H1 (cell line): ENCODE data around the gene ARHGAP4. TPM values are rescaled to one million over a fixed set of nuclear protein-coding genes. Genes with fewer than 3 reads are reported as not detected.

ENCODE experiments used
- CTCF ChIA-PET: fragments of 300-600 bp; sonication (Branson Sonifier 250); formaldehyde crosslinking; loops from one replicate; lab custom pipeline; 2021; ENCODE audit not compliant: partially characterized antibody; lab: Charles Lee
- POLR2A ChIA-PET: fragments of 300-600 bp; sonication (Branson Sonifier 250); formaldehyde crosslinking; loops from one replicate; lab custom pipeline; 2021; ENCODE audit warnings: inconsistent platforms; ENCODE audit not compliant: partially characterized antibody; lab: Charles Lee
- DNase-seq, 2 experiments: peaks; one replicate each; pipeline versions ENCODE4 v3.0.0 to v3.0.0-alpha.2; 2010 to 2022; ENCODE audit warnings: low spot score in 2 of 2, low read depth in 1 of 2, mixed read lengths in 1 of 2
- FAIRE-seq: peaks from 2 replicates; lab custom pipeline; 2011; peaks lifted over from hg19 to GRCh38; lab: Jason Lieb, UNC
- H2AFZ ChIP-seq: 2 replicates; pipeline ENCODE4 v1.8.1; 2012; ENCODE audit warnings: low read length, inconsistent platforms
- H2AK5ac ChIP-seq: 2 replicates; pipeline ENCODE4 v1.6.1; 2013; ENCODE audit warnings: low read depth, low read length
- H2BK120ac ChIP-seq: replicated peaks from 2 replicates; pipeline ENCODE3; 2013; ENCODE audit warnings: low read depth, low read length, inconsistent platforms
- H2BK12ac ChIP-seq: 2 replicates; pipeline ENCODE4 v1.6.1; 2013; ENCODE audit warnings: low read depth, low read length
- H2BK15ac ChIP-seq: 2 replicates; pipeline ENCODE4 v1.6.1; 2013; ENCODE audit warnings: low read length
- H2BK20ac ChIP-seq: 2 replicates; pipeline ENCODE4 v1.6.1; 2013; ENCODE audit warnings: low read length
- H2BK5ac ChIP-seq: 2 replicates; pipeline ENCODE4 v1.6.1; 2013; ENCODE audit warnings: low read depth, low read length
- H3K14ac ChIP-seq: 2 replicates; pipeline ENCODE4 v1.6.1; 2013; ENCODE audit warnings: inconsistent platforms; ENCODE audit not compliant: insufficient read length
- H3K18ac ChIP-seq: 2 replicates; pipeline ENCODE4 v1.6.1; 2013; ENCODE audit warnings: low read length; ENCODE audit errors: extremely low read depth
- H3K23ac ChIP-seq: 2 replicates; pipeline ENCODE4 v1.6.1; 2013; ENCODE audit warnings: inconsistent platforms; ENCODE audit not compliant: insufficient read length
- H3K23me2 ChIP-seq: 2 replicates; pipeline ENCODE4 v1.6.1; 2013; ENCODE audit warnings: low read depth, low read length
- H3K27ac ChIP-seq: 2 replicates; pipeline ENCODE4 v1.6.1; 2011; ENCODE audit warnings: low read depth, low read length, inconsistent platforms
- H3K27me3 ChIP-seq, 4 experiments: replicated peaks in 1 of 4; 1 replicate in 1 of 4; 2 replicates in 3 of 4; pipeline versions ENCODE4 v1.6.1 to v1.8.1; 2011 to 2013; ENCODE audit warnings: low read length in 3 of 4, mild to moderate bottlenecking in 3 of 4, inconsistent platforms in 2 of 4, mixed read lengths in 2 of 4, moderate library complexity in 1 of 4; ENCODE audit not compliant: control insufficient read depth in 3 of 4, insufficient read depth in 3 of 4; ENCODE audit errors: extremely low read depth in 1 of 4
- H3K36me3 ChIP-seq, 4 experiments: 2 replicates each; pipeline versions ENCODE4 v1.6.1 to v1.8.1; 2011 to 2013; ENCODE audit warnings: mild to moderate bottlenecking in 4 of 4, low read length in 3 of 4, moderate library complexity in 2 of 4, control low read depth in 1 of 4, inconsistent platforms in 1 of 4; ENCODE audit not compliant: insufficient read depth in 4 of 4, control insufficient read depth in 2 of 4
- H3K4ac ChIP-seq: replicated peaks from 2 replicates; pipeline ENCODE3; 2013; ENCODE audit warnings: low read length, low read depth, mixed read lengths, inconsistent platforms; ENCODE audit not compliant: insufficient read length
- H3K4me1 ChIP-seq, 4 experiments: replicated peaks in 1 of 4; 1 replicate in 1 of 4; 2 replicates in 3 of 4; pipeline versions ENCODE4 v1.6.1 to v1.8.1; 2011 to 2013; ENCODE audit warnings: low read length in 3 of 4, inconsistent platforms in 2 of 4, mixed read lengths in 1 of 4; ENCODE audit not compliant: insufficient read depth in 4 of 4, control insufficient read depth in 3 of 4
- H3K4me2 ChIP-seq, 2 experiments: 2 replicates each; pipeline versions ENCODE4 v1.6.1 to v1.8.1; 2011 to 2013; ENCODE audit warnings: low read depth in 2 of 2, low read length in 2 of 2, control low read depth in 1 of 2, inconsistent platforms in 1 of 2, mild to moderate bottlenecking in 1 of 2; ENCODE audit not compliant: insufficient read depth in 1 of 2
- H3K4me3 ChIP-seq, 4 experiments: fragments of 200-600, 300-600 bp in 1 of 4; sonication (generic), shearing (Covaris generic), sonication (Bioruptor Twin) in 1 of 4; 2 replicates each; pipeline versions ENCODE4 v1.5.1 to v1.8.1; 2011 to 2016; ENCODE audit warnings: low read length in 4 of 4, low read depth in 3 of 4, control low read depth in 2 of 4, inconsistent platforms in 2 of 4, mild to moderate bottlenecking in 2 of 4, mixed read lengths in 1 of 4, moderate library complexity in 1 of 4; ENCODE audit not compliant: insufficient read depth in 2 of 4; ENCODE audit errors: extremely low read depth in 1 of 4
- H3K56ac ChIP-seq: replicated peaks from 2 replicates; pipeline ENCODE3; 2013; ENCODE audit warnings: low read depth, mild to moderate bottlenecking, mixed read lengths, low read length, inconsistent platforms; ENCODE audit not compliant: insufficient read length
- H3K79me1 ChIP-seq: 2 replicates; pipeline ENCODE4 v1.6.1; 2013; ENCODE audit warnings: low read depth, low read length, control low read depth
- H3K79me2 ChIP-seq, 2 experiments: 2 replicates each; pipeline versions ENCODE4 v1.6.1 to v1.8.1; 2012 to 2013; ENCODE audit warnings: low read length in 2 of 2, mild to moderate bottlenecking in 2 of 2, inconsistent platforms in 1 of 2; ENCODE audit not compliant: insufficient read depth in 2 of 2, control insufficient read depth in 1 of 2
- H3K9ac ChIP-seq, 4 experiments: replicated peaks in 1 of 4; 1 replicate in 1 of 4; 2 replicates in 3 of 4; pipeline versions ENCODE4 v1.6.1 to v1.8.1; 2011 to 2013; ENCODE audit warnings: low read depth in 3 of 4, low read length in 3 of 4, control low read depth in 2 of 4, mild to moderate bottlenecking in 2 of 4, moderate library complexity in 2 of 4, inconsistent platforms in 1 of 4; ENCODE audit errors: extremely low read depth in 1 of 4
- H3K9me3 ChIP-seq, 2 experiments: 2 replicates each; pipeline versions ENCODE4 v1.6.1 to v1.8.1; 2012 to 2013; ENCODE audit warnings: mild to moderate bottlenecking in 2 of 2, moderate library complexity in 2 of 2, control low read depth in 1 of 2, inconsistent platforms in 1 of 2, low read depth in 1 of 2, low read length in 1 of 2, mixed read lengths in 1 of 2; ENCODE audit not compliant: insufficient read depth in 2 of 2
- H4K20me1 ChIP-seq, 2 experiments: replicated peaks in 1 of 2; 2 replicates each; pipeline versions ENCODE3 to v1.8.1; 2011 to 2013; ENCODE audit warnings: inconsistent platforms in 2 of 2, low read length in 2 of 2, mild to moderate bottlenecking in 1 of 2; ENCODE audit not compliant: insufficient read depth in 2 of 2, control insufficient read depth in 1 of 2
- H4K5ac ChIP-seq: 2 replicates; pipeline ENCODE4 v1.6.1; 2013; ENCODE audit warnings: low read length, low read depth, mixed read lengths, inconsistent platforms; ENCODE audit not compliant: insufficient read length
- H4K8ac ChIP-seq: 2 replicates; pipeline ENCODE4 v1.8.0; 2013; ENCODE audit warnings: mild to moderate bottlenecking, moderate library complexity, low read length, inconsistent platforms; ENCODE audit not compliant: insufficient read depth; ENCODE audit errors: extremely low read depth
- H4K91ac ChIP-seq: replicated peaks from 2 replicates; pipeline ENCODE3; 2013; ENCODE audit warnings: low read length, mixed read lengths, inconsistent platforms; ENCODE audit not compliant: insufficient read length
- HDAC2 ChIP-seq, 2 experiments: fragments of 300-600 bp in 1 of 2; sonication (generic) in 1 of 2; IDR thresholded peaks; 2 replicates each; pipeline ENCODE4 v1.6.1; 2011 to 2012; ENCODE audit warnings: low read depth in 2 of 2, low read length in 2 of 2, mild to moderate bottlenecking in 2 of 2, moderate library complexity in 2 of 2, borderline replicate concordance in 1 of 2, inconsistent platforms in 1 of 2
- KDM5A ChIP-seq: fragments of 200-600 bp; IDR thresholded peaks from 2 replicates; pipeline ENCODE4 v1.7.1; 2012; ENCODE audit warnings: mild to moderate bottlenecking, low read length, inconsistent platforms, mixed read lengths
- TCF12 ChIP-seq: IDR thresholded peaks from 2 replicates; pipeline ENCODE4 v1.6.1; 2011; ENCODE audit warnings: low read depth, mild to moderate bottlenecking, low read length
- WGBS, 2 experiments: shearing (Covaris generic) in 1 of 2; methylation state at CpG; one replicate each; pipeline versions ENCODE4 v1.1.6 to v1.1.7; 2013 to 2015; ENCODE audit warnings: low lambda C conversion rate in 2 of 2, mixed read lengths in 2 of 2, inconsistent platforms in 1 of 2, low coverage in 1 of 2, missing lambda C conversion rate in 1 of 2; ENCODE audit not compliant: insufficient replicate concordance in 2 of 2, insufficient coverage in 1 of 2, insufficient read length in 1 of 2; ENCODE audit errors: extremely low coverage in 1 of 2, missing lambda C conversion rate in 1 of 2; 5-methylcytosine and 5-hydroxymethylcytosine counted together
- polyA plus RNA-seq, 7 experiments: library from polyadenylated mRNA; depleted of rRNA in 3 of 7; stranded (reverse) in 5 of 7; unstranded in 2 of 7; fragments of >200 nt in 5 of 7; fragments of 200-250 nt in 2 of 7; gene quantifications; 1 replicate in 5 of 7; 2 replicates in 1 of 7; 4 replicates in 1 of 7; pipeline versions ENCODE4 v1.2.1 to v1.2.3, GENCODE V29; 2011 to 2013; ENCODE audit warnings: missing spikeins in 2 of 7, mixed read lengths in 2 of 7
- total RNA-seq: library from RNA; stranded (reverse); fragmentation: NEBNext Ultra II Directional; extraction: Animal tissue kit (Norgen Biotek cat#: 25700); gene quantifications from 2 replicates; pipeline ENCODE4 v1.2.1, GENCODE V29; 2021

ARHGAP4 gene
- total and polyA plus RNA-seq, 2 of the 8 experiments (the other 6 are each of a cell fraction or from before 2014, with no cell fraction given): 23.9 to 26.0 TPM

GRCh38 chrX:153903991-153904957 is 21.8 kb downstream of the ARHGAP4 start, which contains the start of gene AVPR2:
Gene AVPR2, plus strand, starts transcription at chrX:153904673. Its CDS starts 473 bp downstream, at chrX:153905146.
- Histone ChIP-seq H3K23me2 (peaks cover 3% of the 10 kb centered on the region; the same call in 1 of the 2 replicates), H3K14ac (no peak within 1 kb of the TSS), H2BK12ac (no peak within 1 kb of the TSS; the same call in 1 of the 2 replicates), H4K20me1 (peaks cover 0 to 4% of the 10 kb centered on the region in 2 experiments), H3K79me2 (no peaks in the 10 kb centered on the region), H3K56ac (no peak within 1 kb of the TSS), H4K5ac (no peak within 1 kb of the TSS), H3K9me3 (no peaks in the 10 kb centered on the region), H2BK20ac (no peak within 1 kb of the TSS), H3K79me1 (no peaks in the 10 kb centered on the region), H3K9ac (no peak within 1 kb of the TSS), H4K8ac (no peak within 1 kb of the TSS), H2AK5ac (no peak within 1 kb of the TSS), H2AFZ (no peak within 1 kb of the TSS), H3K4me3 (no peak within 1 kb of the TSS), H3K27me3 (no peaks in the 10 kb centered on the region), H4K91ac (no peak within 1 kb of the TSS), H3K4ac (no peak within 1 kb of the TSS), H2BK15ac (peak within 1 kb of the TSS; percentile 5; the same call in 1 of the 2 replicates), H3K23ac (no peak within 1 kb of the TSS), H3K36me3 (no peaks in the 10 kb centered on the region), H2BK5ac (0 out of 2 replicates have a peak within 1 kb of the TSS, but pooled peaks have one; percentile 44), H3K27ac (no peak within 1 kb of the TSS), H3K4me2 (no peak within 1 kb of the TSS), H3K4me1 (peaks cover 0 to 14% (median 0%) of the 10 kb centered on the region in 4 experiments; a peak in 1 of 7 replicates), H3K18ac (no peak within 1 kb of the TSS), H2BK120ac (no peak within 1 kb of the TSS)
- ChIA-PET POLR2A (interaction anchor here (1.1 kb wide), 1 partner anchor 19 kb away, joined by 3 read pairs; no protein-coding TSS in a partner anchor), CTCF (no interaction called here)
- WGBS, 2 experiments: 85% methylated on average over 9 of the region's 26 CpGs; no CpG with 5 or more reads in 1 of the 2 experiments
- DNase-seq (no peak), FAIRE-seq (no peak)
- TF ChIP-seq KDM5A (no peak), TCF12 (no peak), HDAC2 (IDR thresholded peaks at IDR 0.05; ENCODE audit: borderline replicate concordance in 1 of 2, low read depth in 2 of 2, low read length in 2 of 2) (no peak)
